ENCODE measurements around the gene SCFD2. TPM values are rescaled to one million over a fixed set of nuclear protein-coding genes. Genes with fewer than 3 reads are reported as not detected.
A peak's percentile ranks its signal among the peaks of the same experiment; 100 is the strongest.

SCFD2 gene
- total RNA-seq, 3 donors from 2014 or later = 22.8 to 33.8 (median 25.0) TPM

- no peak overlapping the region for H3K4me3 ChIP-seq
- no peaks in the 10 kb centered on the region for H3K4me1 ChIP-seq
- no peaks in the 10 kb centered on the region for H3K36me3 ChIP-seq
- peak; percentile 48 to 59 for DNase-seq (ENCODE audit: low spot score in 2 of 2)
- intact Hi-C loops (cut with DNase I; ENCODE audit: low total_unique reads) = no loop called here
- H3K9me3 ChIP-seq = no peaks in the 10 kb centered on the region
- no peak overlapping the region for H3K27ac ChIP-seq
- H3K27me3 ChIP-seq = no peaks in the 10 kb centered on the region
- TF ChIP-seq CTCF (IDR thresholded peaks at IDR 0.05) (peak; percentile 38 to 54 (median 40)), POLR2A (IDR thresholded peaks at IDR 0.05) (no peak)
Observed at GRCh38 chr4:52911684-52912294, 454.1 kb downstream of the SCFD2 start.

- Histone ChIP-seq H3K36me3 (no peaks in the 10 kb centered on the region), H3K4me1 (no peaks in the 10 kb centered on the region), H3K9me3 (no peaks in the 10 kb centered on the region), H3K27ac (no peak overlapping the region), H3K27me3 (no peaks in the 10 kb centered on the region), H3K4me3 (no peak overlapping the region)
- no peak for DNase-seq (ENCODE audit: low spot score in 2 of 2)
- intact Hi-C loops (cut with DNase I; ENCODE audit: low total_unique reads) = no loop called here
- TF ChIP-seq CTCF (IDR thresholded peaks at IDR 0.05) (no peak), POLR2AphosphoS5 (IDR thresholded peaks at IDR 0.05) (no peak), POLR2A (IDR thresholded peaks at IDR 0.05) (no peak)
Observed at GRCh38 chr4:52910115-52910514, 455.7 kb downstream of the SCFD2 start.

GRCh38 chr4:52907510-52907909, 458.4 kb downstream of the SCFD2 start:
- H3K36me3 ChIP-seq = no peaks in the 10 kb centered on the region
- TF ChIP-seq POLR2A (IDR thresholded peaks at IDR 0.05) (no peak), CTCF (IDR thresholded peaks at IDR 0.05) (no peak), POLR2AphosphoS5 (IDR thresholded peaks at IDR 0.05) (no peak)
- intact Hi-C loops (cut with DNase I; ENCODE audit: low total_unique reads) = no loop called here

GRCh38 chr4:52904421-52904820, 461.4 kb downstream of the SCFD2 start:
- no peak overlapping the region for H3K27ac ChIP-seq
- no peak for TF ChIP-seq CTCF (IDR thresholded peaks at IDR 0.05)
- peaks cover 0 to 7% of the 10 kb centered on the region in 2 donors for H3K9me3 ChIP-seq
- H3K36me3 ChIP-seq = no peaks in the 10 kb centered on the region
- H3K27me3 ChIP-seq = no peaks in the 10 kb centered on the region
- no peak for DNase-seq (ENCODE audit: low spot score in 2 of 2)
- H3K4me1 ChIP-seq = no peaks in the 10 kb centered on the region
- H3K4me3 ChIP-seq = no peak overlapping the region
- intact Hi-C loops (cut with DNase I; ENCODE audit: low total_unique reads) = no loop called here

More at GRCh38 chr4:52907510-52907909, 458.4 kb downstream of the SCFD2 start:
- Histone ChIP-seq H3K27ac (no peak overlapping the region), H3K9me3 (no peaks in the 10 kb centered on the region), H3K4me1 (no peaks in the 10 kb centered on the region), H3K27me3 (no peaks in the 10 kb centered on the region), H3K4me3 (no peak overlapping the region)
- DNase-seq (ENCODE audit: low spot score in 2 of 2) = no peak

GRCh38 chr4:52903273-52903672, 462.6 kb downstream of the SCFD2 start:
- H3K36me3 ChIP-seq = no peaks in the 10 kb centered on the region
- intact Hi-C loops (cut with DNase I; ENCODE audit: low total_unique reads) = no loop called here
- H3K9me3 ChIP-seq = peaks cover 0 to 7% of the 10 kb centered on the region in 2 donors
- H3K4me3 ChIP-seq = no peak overlapping the region
- no peak for TF ChIP-seq POLR2A (IDR thresholded peaks at IDR 0.05)
- TF ChIP-seq CTCF (IDR thresholded peaks at IDR 0.05) = no peak
- TF ChIP-seq POLR2AphosphoS5 (IDR thresholded peaks at IDR 0.05) = no peak
- no peaks in the 10 kb centered on the region for H3K4me1 ChIP-seq
- H3K27me3 ChIP-seq = no peaks in the 10 kb centered on the region
- no peak overlapping the region for H3K27ac ChIP-seq
- DNase-seq (ENCODE audit: low spot score in 2 of 2) = no peak
